Esophagus muscularis mucosa (tissue), 4 donors: ENCODE results near the gene TSGA10.

Experiments used
- CTCF ChIP-seq, 3 experiments: fragments of 200-600 bp in 2 of 3; fragments of 450-650 bp in 1 of 3; sonication (generic) in 2 of 3; IDR thresholded peaks; one replicate each; pipeline ENCODE4 v1.5.1; 2017 to 2019; ENCODE audit warnings: antibody characterized with exemption in 3 of 3, mild to moderate bottlenecking in 2 of 3, moderate library complexity in 1 of 3
- EP300 ChIP-seq: sonication (generic); formaldehyde crosslinking; IDR thresholded peaks from one replicate; pipeline ENCODE4 v1.6.1; 2017; ENCODE audit warnings: antibody characterized with exemption
- POLR2A ChIP-seq: fragments of 450-650 bp; IDR thresholded peaks from one replicate; pipeline ENCODE4 v1.6.1; 2017; ENCODE audit warnings: antibody characterized with exemption, moderate library complexity, mild to moderate bottlenecking, low read depth
- POLR2AphosphoS5 ChIP-seq, 2 donors: sonication (generic); formaldehyde crosslinking; IDR thresholded peaks; one replicate each; pipeline ENCODE4 v1.6.1; 2017; ENCODE audit warnings: antibody characterized with exemption in 2 of 2

- TF ChIP-seq CTCF (IDR thresholded peaks at IDR 0.05) (no peak), EP300 (no peak), POLR2AphosphoS5 (IDR thresholded peaks at IDR 0.05) (no peak), POLR2A (no peak)
Observed at GRCh38 chr2:99158599-99158998, 3.9 kb upstream of the TSGA10 start.
